ENCODE data around the gene MYCL. TPM values are rescaled to one million over a fixed set of nuclear protein-coding genes. Genes with fewer than 3 reads are reported as not detected.

The MYCL gene
- total and polyA plus RNA-seq, 2 experiments from 2014 or later: 6.3 to 7.8 TPM

DNA sequence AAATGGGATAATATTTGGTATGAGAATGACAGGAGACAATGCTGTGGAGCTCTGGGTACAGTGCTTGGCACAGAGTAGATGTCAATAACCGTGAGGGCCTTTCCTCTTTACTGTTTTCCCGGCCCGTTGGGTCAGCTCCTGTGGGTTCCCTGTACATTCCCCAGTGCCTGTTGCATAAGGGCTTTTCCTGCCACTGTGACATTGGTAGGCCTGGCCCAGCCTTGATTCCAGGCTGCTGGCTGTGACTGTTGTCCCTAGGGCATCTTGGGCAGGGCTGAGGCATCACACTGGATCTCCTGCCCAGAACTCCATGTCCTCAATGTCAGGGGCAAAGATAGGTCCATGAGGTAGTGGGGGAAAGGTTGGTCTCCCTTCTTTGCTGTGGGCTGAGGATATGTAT is 25.8 kb upstream of the MYCL start:
- H3K4me3 ChIP-seq: no peak overlapping the region
- H3K27ac ChIP-seq: no peak overlapping the region
- 86% methylated on average over 3 of the region's 3 CpGs for WGBS (ENCODE audit: low lambda C conversion rate, missing lambda C conversion rate)

DNA sequence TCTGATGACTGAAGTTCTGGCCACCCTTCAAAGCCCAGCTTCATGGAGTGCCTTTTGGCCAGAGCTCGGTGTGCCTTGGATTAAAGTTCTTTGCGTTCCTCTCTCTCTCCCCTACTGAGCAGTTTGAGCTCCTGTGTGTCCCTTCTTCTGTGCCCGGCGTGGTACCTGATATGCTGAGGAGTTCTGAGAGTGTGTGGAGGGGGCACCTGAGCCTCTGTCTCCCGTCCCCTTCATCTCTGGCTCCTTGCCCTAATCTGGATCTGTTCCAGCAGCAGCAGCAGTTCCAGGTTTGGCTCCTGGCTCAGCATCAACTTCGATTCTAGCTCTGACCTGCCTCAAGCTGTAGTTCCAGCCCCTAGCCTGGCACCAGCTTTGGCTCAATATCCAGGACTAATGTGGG is 25.1 kb upstream of the MYCL start:
- Histone ChIP-seq H3K36me3 (replicated peaks; ENCODE audit: insufficient read depth, low read depth) (no peaks in the 10 kb centered on the region), H2AFZ (no peak overlapping the region), H3K9me3 (ENCODE audit: low read depth) (no peaks in the 10 kb centered on the region), H4K20me1 (ENCODE audit: insufficient read depth, poor library complexity, severe bottlenecking) (no peaks in the 10 kb centered on the region), H3K4me1 (ENCODE audit: insufficient read depth) (peaks cover 6% of the 10 kb centered on the region), H3K4me2 (no peak overlapping the region), H3K9me2 (replicated peaks; ENCODE audit: insufficient read depth) (no peaks in the 10 kb centered on the region), H3K79me2 (no peaks in the 10 kb centered on the region), H3K27ac (no peak overlapping the region), H3K4me3 (no peak overlapping the region), H3K27me3 (peaks cover 14% of the 10 kb centered on the region)
- 77% methylated on average over 6 of the region's 6 CpGs for WGBS (ENCODE audit: low lambda C conversion rate, missing lambda C conversion rate)
- DNase-seq (ENCODE audit: low spot score): no peak
- TF ChIP-seq EZH2phosphoT487 (IDR thresholded peaks at IDR 0.05; ENCODE audit: low read depth, severe bottlenecking, unreplicated experiment) (no peak), EZH2 (IDR thresholded peaks at IDR 0.05; ENCODE audit: borderline replicate concordance) (no peak)
- TF ChIP-seq, protein P1, sequence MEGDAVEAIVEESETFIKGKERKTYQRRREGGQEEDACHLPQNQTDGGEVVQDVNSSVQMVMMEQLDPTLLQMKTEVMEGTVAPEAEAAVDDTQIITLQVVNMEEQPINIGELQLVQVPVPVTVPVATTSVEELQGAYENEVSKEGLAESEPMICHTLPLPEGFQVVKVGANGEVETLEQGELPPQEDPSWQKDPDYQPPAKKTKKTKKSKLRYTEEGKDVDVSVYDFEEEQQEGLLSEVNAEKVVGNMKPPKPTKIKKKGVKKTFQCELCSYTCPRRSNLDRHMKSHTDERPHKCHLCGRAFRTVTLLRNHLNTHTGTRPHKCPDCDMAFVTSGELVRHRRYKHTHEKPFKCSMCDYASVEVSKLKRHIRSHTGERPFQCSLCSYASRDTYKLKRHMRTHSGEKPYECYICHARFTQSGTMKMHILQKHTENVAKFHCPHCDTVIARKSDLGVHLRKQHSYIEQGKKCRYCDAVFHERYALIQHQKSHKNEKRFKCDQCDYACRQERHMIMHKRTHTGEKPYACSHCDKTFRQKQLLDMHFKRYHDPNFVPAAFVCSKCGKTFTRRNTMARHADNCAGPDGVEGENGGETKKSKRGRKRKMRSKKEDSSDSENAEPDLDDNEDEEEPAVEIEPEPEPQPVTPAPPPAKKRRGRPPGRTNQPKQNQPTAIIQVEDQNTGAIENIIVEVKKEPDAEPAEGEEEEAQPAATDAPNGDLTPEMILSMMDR (IDR thresholded peaks at IDR 0.05; ENCODE audit: poor library complexity): no peak

More for the DNA sequence above, 25.8 kb upstream of the MYCL start:
- Histone ChIP-seq H3K36me3 (replicated peaks; ENCODE audit: insufficient read depth, low read depth) (no peaks in the 10 kb centered on the region), H3K79me2 (no peaks in the 10 kb centered on the region), H3K9me2 (replicated peaks; ENCODE audit: insufficient read depth) (no peaks in the 10 kb centered on the region), H3K4me2 (no peak overlapping the region), H3K9me3 (ENCODE audit: low read depth) (no peaks in the 10 kb centered on the region), H3K4me1 (ENCODE audit: insufficient read depth) (peaks cover 6% of the 10 kb centered on the region), H4K20me1 (ENCODE audit: insufficient read depth, poor library complexity, severe bottlenecking) (no peaks in the 10 kb centered on the region), H3K27me3 (peaks cover 7% of the 10 kb centered on the region), H2AFZ (no peak overlapping the region)
- TF ChIP-seq EZH2phosphoT487 (IDR thresholded peaks at IDR 0.05; ENCODE audit: low read depth, severe bottlenecking, unreplicated experiment): no peak
- TF ChIP-seq, protein P1 (IDR thresholded peaks at IDR 0.05; ENCODE audit: poor library complexity): no peak
- no peak for TF ChIP-seq EZH2 (IDR thresholded peaks at IDR 0.05; ENCODE audit: borderline replicate concordance)
- DNase-seq (ENCODE audit: low spot score): no peak

DNA sequence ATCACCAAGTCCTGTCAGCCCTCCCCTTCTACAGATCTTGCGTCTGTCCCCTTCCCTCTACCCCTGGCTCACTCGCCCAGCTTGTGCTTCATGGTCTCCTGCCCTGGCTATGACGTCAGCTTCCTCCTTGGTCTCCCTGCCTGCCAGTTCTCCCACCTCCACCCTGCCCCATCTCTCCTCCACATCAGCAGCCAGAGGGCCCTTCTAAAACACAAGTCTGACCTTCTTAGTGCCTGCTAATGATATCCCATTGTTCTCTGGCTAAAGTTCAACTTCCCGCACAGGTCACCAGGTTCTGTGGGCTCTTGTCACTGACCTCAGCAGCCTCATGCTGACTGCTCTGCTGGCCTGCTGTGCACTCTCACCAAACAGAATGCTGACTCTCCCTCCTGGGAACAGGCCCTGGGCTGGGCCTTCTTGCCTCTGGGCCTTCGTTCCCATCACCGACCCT is 24.7 kb upstream of the MYCL start:
- TF ChIP-seq EZH2phosphoT487 (IDR thresholded peaks at IDR 0.05; ENCODE audit: low read depth, severe bottlenecking, unreplicated experiment) (no peak), EZH2 (IDR thresholded peaks at IDR 0.05; ENCODE audit: borderline replicate concordance) (no peak)
- TF ChIP-seq, protein P1 (IDR thresholded peaks at IDR 0.05; ENCODE audit: poor library complexity): no peak
- Histone ChIP-seq H3K4me2 (no peak overlapping the region), H3K4me1 (ENCODE audit: insufficient read depth) (peaks cover 6% of the 10 kb centered on the region), H2AFZ (no peak overlapping the region), H4K20me1 (ENCODE audit: insufficient read depth, poor library complexity, severe bottlenecking) (no peaks in the 10 kb centered on the region), H3K36me3 (replicated peaks; ENCODE audit: insufficient read depth, low read depth) (no peaks in the 10 kb centered on the region), H3K79me2 (no peaks in the 10 kb centered on the region), H3K4me3 (no peak overlapping the region), H3K27me3 (peaks cover 19% of the 10 kb centered on the region), H3K9me3 (ENCODE audit: low read depth) (no peaks in the 10 kb centered on the region), H3K9me2 (replicated peaks; ENCODE audit: insufficient read depth) (no peaks in the 10 kb centered on the region), H3K27ac (no peak overlapping the region)
- WGBS (ENCODE audit: low lambda C conversion rate, missing lambda C conversion rate): 68% methylated on average over 6 of the region's 6 CpGs
- DNase-seq (ENCODE audit: low spot score): no peak
